Activated T-helper 9 cell treated with anti-CD3 and anti-CD28 coated beads, Interleukin-2, amount 50 U/mL, for 16 hours (primary cell): ENCODE measurements around the gene TMA7B.
"Not testable (repeated sequence)": the region's sequence is repeated elsewhere in the genome, so short reads cannot be mapped to it uniquely, and the experiment has no call there.

Experiments
- DNase-seq: peaks from one replicate; pipeline ENCODE4 v3.0.0-alpha.2; 2020; ENCODE audit warnings: low read depth

The TMA7B gene

DNA sequence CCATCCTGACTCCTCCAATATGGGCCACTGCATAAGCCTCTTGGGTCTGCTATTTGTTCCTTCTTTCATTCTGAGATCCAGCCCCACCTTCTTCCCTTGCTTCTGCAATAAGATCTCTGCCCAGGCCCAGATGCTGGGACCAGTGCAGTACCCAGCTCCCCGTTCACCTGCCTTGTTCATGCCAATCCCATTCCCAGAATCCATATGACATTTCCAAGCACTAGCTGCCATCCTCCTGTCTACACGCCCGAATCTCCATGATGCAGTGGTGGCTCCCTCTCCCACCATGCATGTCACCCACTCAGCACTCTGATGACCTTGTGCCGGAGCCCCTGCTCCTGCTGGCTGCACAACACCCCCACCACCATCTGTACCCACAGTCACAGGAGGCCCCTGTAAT lies 23.1 kb downstream of the TMA7B start:
- no peak for DNase-seq

DNA sequence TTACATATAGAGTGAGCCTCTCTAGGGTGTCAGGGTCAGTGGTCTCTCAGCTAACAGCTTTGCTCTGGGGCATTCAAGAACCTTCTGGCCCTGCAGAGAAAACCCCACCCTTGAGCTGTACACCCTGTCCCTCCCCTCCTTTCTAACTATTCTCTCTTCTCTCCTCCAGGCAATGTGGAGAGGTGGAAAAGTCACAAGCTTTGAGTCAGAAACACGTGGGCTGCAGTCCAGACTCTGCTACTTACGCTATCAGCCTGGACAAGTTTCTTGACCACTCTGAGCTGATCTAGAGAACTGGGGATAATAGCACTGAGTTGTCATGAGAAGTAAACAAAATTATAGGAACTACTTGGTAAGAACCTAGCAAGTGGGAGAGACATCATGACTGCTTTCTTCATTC lies 23.8 kb downstream of the TMA7B start:
- no peak for DNase-seq

- no peak for DNase-seq
Observed at GRCh38 chr22:39984746-39985145, 24.5 kb downstream of the TMA7B start.

GRCh38 chr22:39985383-39986035 lies 25.3 kb downstream of the TMA7B start:
- no peak for DNase-seq

- no peak for DNase-seq
Observed at GRCh38 chr22:39988386-39989114, 28.4 kb downstream of the TMA7B start.

DNA sequence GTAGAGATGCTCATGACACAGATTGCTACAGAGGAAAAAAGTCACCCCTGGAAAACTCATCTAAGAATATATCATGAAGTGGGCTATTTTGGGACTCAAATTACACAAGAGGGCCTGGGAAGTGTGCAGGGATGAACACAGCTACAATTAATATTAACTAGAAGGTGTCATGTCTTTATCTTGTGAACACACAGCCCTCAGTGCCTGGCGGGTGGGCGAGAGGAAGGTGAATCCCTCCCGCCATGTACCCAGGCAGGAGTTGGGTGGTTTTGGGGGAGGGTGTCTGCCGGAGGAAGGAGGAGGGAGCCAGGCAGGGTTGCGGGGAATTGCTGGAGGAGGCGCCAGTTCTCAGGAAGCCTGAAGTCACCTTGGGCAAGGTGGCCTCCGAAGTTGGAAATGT lies 29.4 kb downstream of the TMA7B start:
- no peak for DNase-seq

DNA sequence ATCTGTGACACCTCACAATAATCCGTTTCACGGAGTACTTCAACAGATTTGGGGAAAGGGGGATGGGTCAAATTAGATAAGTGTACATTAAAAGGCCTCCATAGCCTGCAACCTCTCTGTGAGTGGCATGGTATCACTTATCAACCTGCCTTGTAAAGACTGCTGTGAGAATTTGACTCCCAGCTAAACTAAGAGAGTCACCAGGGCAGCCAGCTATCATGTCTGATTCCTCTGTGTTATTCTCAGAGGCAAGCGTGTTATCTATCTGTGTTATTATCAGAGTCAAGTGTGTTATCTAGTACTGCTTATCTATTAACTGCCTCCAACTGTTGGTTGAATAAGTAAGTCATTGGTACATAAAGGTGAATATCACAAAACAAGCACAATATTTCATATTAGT lies 30.5 kb downstream of the TMA7B start:
- DNase-seq: no peak

- no peak for DNase-seq
Observed at GRCh38 chr22:39991159-39991860, 31.1 kb downstream of the TMA7B start.

GRCh38 chr22:39992088-39992826 lies 32.1 kb downstream of the TMA7B start:
- no peak for DNase-seq

GRCh38 chr22:39992894-39993293 lies 32.7 kb downstream of the TMA7B start:
- DNase-seq: not testable (repeated sequence)

- DNase-seq: peak; percentile 19
Observed at GRCh38 chr22:39994041-39994565, 33.9 kb downstream of the TMA7B start.

- peak; percentile 28 for DNase-seq
Observed at GRCh38 chr22:39994566-39995392, 34.6 kb downstream of the TMA7B start, which contains the start of gene FAM83F. FAM83F (plus strand) TSS chr22:39994954; CDS start chr22:39995043, 89 bp downstream.

DNA sequence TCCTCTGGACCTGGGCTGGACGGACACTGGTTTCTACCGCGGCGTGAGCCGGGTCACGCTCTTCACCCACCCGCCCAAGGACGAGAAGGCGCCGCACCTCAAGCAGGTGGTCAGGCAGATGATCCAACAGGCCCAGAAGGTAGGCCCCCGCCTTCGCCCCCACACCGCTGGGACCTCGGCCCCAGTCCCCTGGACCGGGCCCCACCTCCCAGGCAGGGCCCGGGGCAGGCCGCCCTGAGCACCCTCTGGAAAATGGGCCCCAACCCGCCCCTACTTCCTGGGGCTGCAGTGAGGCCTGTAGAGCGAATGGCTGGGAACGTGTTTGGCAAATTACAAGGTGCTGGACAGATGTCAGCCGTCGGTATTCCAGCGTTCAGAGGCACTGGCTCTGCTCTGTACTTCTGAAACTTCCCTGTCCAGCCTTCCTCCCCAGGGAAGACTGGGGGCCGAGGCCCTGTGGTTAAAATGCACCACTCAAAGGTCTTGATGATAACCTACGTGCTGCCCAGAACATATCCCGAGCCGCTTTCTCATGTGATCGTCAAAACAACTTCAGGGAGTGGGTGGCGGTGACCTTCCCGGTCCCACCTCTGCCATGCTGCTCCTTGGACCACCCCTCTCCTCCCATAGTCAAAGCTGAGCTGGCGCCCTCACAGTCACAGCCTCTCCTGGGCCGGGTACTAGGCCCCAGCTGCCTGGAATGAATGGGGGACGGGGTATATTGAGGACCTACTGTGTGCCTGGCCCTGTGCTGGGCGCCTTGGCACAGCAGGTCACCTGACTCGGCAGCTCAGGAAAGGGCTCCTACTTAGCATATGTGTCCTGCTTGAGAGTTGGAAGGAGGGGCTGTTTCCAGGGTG lies 35.4 kb downstream of the TMA7B start:
- no peak for DNase-seq

DNA sequence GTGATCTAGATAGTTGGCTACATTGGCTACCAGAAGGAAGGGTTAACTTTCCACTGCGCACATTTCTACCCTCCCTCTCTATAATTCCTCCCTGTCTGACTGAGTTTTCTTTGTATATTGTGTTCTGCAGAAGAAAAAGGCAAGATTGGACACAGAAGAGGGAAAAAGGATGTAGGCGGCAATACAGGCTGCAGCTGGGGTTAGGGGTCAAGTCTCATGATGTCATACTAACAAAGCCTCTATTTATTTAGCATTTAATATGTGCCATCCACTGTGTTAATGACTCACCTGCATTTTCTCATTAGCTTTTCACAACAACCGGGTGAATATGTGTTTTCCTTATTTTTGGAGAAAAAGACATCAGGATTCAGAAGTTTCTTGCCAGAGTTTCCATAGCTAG lies 36.5 kb downstream of the TMA7B start:
- no peak for DNase-seq

DNA sequence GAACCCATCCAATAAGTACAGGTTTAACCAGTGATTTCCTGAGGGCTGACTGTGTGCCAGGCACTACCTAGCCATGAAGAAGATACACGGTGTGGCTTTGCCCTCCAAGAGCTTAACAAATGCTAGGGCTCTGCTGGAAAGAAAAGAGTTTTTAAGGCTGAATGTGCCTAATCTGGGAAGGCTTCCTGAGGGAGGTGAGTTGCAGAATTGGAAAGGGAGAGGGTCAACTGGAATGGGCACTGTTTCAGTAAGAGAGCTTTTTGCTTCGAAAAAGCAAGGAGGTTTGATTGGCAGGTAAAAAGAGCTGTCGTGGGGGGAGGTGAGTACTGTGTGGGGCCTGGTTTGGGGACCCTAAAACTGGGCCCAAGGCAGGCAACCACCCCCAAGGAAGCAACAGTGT lies 37.2 kb downstream of the TMA7B start:
- DNase-seq: no peak

GRCh38 chr22:39997939-39998726 lies 37.9 kb downstream of the TMA7B start:
- DNase-seq: no peak

DNA sequence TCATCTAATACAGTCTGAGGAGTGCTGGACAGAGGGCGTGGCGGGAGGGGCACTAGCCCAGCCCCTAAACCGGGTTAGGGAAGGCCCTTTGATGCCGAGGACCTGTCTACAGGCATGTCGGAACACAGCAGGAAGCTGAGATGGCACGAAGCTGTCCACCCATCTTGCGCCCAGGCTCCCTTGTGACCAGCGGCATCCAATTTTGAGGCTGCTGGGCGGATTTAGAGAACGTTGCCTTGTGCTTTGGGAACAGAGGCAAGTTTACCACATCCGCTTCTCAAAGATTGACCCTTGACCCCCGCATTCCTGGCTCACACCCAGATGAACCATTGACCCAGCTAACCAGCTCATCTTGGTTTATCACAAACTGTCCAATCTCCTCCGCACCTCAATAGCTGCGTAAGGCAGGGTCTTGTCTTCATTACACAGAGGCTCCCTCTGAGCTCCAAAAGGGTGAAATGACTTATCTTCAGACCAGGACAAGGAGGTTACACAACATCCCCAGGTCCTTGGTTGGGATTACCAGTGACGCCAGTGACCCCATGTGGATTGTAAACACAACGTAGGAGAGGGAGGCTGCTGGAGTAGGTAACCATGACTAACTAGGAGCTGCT lies 39.1 kb downstream of the TMA7B start:
- DNase-seq: no peak

GRCh38 chr22:40000171-40000570 lies 40.0 kb downstream of the TMA7B start:
- DNase-seq: no peak

DNA sequence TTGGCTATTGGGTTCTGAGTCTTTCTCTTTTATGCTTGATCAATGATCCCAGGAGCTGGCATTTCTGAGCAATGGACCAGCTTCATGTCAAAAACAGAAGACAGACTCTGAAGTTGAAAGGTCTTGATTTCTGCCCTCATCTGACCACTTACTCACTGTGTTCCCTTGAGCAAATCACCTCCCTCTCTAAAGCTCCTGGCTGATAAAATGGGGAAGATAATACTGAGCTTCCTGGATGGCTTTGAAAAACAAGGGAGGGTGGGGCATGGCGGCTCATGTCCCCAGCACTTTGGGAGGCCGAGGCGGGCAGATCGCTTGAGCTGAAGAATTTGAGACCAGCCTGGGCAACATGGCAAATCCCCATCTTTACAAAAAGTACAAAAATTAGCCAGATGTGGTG lies 40.9 kb downstream of the TMA7B start:
- DNase-seq: no peak
